Activated T-helper 17 cell treated with anti-CD3 and anti-CD28 coated beads, Interleukin-2, amount 50 U/mL, for 72 hours (primary cell): ENCODE data around the gene SPC24. TPM values are rescaled to one million over a fixed set of nuclear protein-coding genes. Genes with fewer than 3 reads are reported as not detected.
"Not testable (repeated sequence)": the region's sequence is repeated elsewhere in the genome, so short reads cannot be mapped to it uniquely, and the experiment has no call there.

Experiments
- ATAC-seq: fragments of 150-1000 bp; cut with Tn5 transposase; replicated peaks from 2 replicates; pipeline ENCODE4 v1.10.0; 2021; ENCODE audit warnings: mild to moderate bottlenecking, moderate library complexity
- H3K27ac Mint-ChIP-seq: one replicate; pipeline ENCODE4 v1.8.0; 2022; ENCODE audit warnings: mixed read lengths
- H3K27me3 Mint-ChIP-seq: one replicate; pipeline ENCODE4 v1.8.0; 2022; ENCODE audit warnings: mixed read lengths
- H3K36me3 Mint-ChIP-seq: one replicate; pipeline ENCODE4 v1.8.0; 2022; ENCODE audit warnings: low read depth, mild to moderate bottlenecking, mixed read lengths
- H3K4me1 Mint-ChIP-seq: one replicate; pipeline ENCODE4 v1.8.0; 2022; ENCODE audit warnings: mixed read lengths
- H3K4me3 Mint-ChIP-seq: one replicate; pipeline ENCODE4 v1.8.0; 2022; ENCODE audit warnings: mild to moderate bottlenecking, mixed read lengths
- H3K9me3 Mint-ChIP-seq: one replicate; pipeline ENCODE4 v1.8.0; 2022; ENCODE audit warnings: mixed read lengths
- total RNA-seq, 2 donors: library from RNA; stranded (reverse); gene quantifications; one replicate each; pipeline ENCODE4 v1.2.3, GENCODE V29; 2022

SPC24 gene
- total RNA-seq, 2 donors from 2014 or later: 44.3 to 53.9 TPM

DNA sequence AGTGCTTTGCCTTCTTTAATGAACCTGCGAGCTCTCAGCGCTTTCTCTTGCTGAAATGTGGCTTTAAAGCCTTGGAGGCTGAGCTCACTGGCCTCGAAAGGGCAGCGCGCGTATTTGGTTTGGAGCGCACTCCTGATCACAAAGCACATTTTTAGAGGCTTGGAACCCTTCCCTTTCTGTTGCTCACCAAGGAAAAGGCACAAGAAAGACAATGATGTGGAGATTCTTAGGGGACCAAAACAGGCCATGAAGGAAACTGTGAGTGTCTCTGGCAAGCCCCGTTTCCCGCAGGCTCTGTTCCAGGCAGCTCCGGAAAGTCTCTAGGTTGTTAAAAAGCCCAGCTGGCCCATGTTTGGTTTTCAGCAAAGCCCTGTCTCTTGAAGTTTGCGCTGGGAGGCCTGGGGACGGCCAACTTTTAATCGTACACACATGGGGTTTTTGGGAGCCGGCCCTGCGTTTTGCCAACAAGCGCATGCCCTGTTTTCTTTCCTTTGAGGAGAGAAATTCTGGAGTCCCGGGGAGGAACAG lies 9.4 kb upstream of the SPC24 start:
- ATAC-seq: no peak
- Mint-ChIP-seq H3K9me3 (no peaks in the 10 kb centered on the region), H3K27ac (no peak overlapping the region), H3K4me1 (no peaks in the 10 kb centered on the region), H3K4me3 (no peak overlapping the region), H3K36me3 (no peaks in the 10 kb centered on the region), H3K27me3 (no peaks in the 10 kb centered on the region)

DNA sequence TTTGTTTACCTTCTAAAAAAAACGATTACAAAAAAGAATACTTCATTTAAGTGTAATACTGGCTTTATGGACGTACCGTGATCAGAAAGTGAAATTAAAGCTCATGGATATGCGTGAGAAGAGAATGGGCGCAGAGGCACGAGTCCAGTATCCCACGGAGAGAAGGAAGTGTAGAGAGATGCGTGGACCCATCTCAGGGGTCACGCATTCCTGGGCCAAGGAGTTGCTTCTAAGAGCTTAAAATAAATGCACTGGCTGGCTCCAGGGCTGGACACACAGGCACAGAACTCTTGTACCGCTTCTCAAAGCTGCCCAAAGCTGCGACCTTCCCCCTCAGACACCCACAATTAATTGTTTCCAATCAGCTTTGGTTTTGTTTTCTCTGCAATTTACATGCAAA lies 8.7 kb upstream of the SPC24 start:
- ATAC-seq: no peak
- H3K4me1 Mint-ChIP-seq: no peaks in the 10 kb centered on the region
- H3K27ac Mint-ChIP-seq: no peak overlapping the region
- no peaks in the 10 kb centered on the region for H3K36me3 Mint-ChIP-seq
- H3K9me3 Mint-ChIP-seq: no peaks in the 10 kb centered on the region
- no peaks in the 10 kb centered on the region for H3K27me3 Mint-ChIP-seq
- no peak overlapping the region for H3K4me3 Mint-ChIP-seq

- not testable (repeated sequence) for H3K4me3 Mint-ChIP-seq, H3K36me3 Mint-ChIP-seq, H3K27ac Mint-ChIP-seq, ATAC-seq, H3K4me1 Mint-ChIP-seq, H3K27me3 Mint-ChIP-seq, H3K9me3 Mint-ChIP-seq
Observed at GRCh38 chr19:11160440-11160768, 4.8 kb upstream of the SPC24 start.

GRCh38 chr19:11159598-11160439 lies 4.2 kb upstream of the SPC24 start:
- no peak for ATAC-seq
- Mint-ChIP-seq H3K4me3 (no peak overlapping the region), H3K27me3 (no peaks in the 10 kb centered on the region), H3K36me3 (peaks cover under 1% of the 10 kb centered on the region), H3K9me3 (no peaks in the 10 kb centered on the region), H3K4me1 (no peaks in the 10 kb centered on the region), H3K27ac (no peak overlapping the region)

DNA sequence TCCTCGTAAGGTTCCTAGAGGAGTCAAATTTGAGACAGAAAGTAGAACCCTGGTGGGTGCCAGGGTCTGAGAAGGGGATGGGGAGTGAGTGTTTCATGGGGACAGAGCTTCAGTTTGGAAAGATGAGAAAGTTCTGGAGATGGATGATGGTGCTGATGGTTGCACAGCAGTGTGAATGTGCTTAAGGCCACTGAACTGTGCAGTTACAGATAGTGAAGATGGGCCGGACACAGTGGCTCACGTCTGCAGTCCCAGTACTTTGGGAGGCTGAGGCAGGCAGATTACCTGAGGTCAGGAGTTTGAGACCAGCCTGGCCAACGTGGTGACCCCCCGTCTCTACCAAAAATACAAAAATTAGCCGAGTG lies 917 bp downstream of the SPC24 start:
- H3K9me3 Mint-ChIP-seq: no peaks in the 10 kb centered on the region
- no peaks in the 10 kb centered on the region for H3K27me3 Mint-ChIP-seq
- peaks cover 7% of the 10 kb centered on the region for H3K4me1 Mint-ChIP-seq
- H3K27ac Mint-ChIP-seq: peak overlapping the region; percentile 76
- H3K4me3 Mint-ChIP-seq: peak overlapping the region; percentile 85
- H3K36me3 Mint-ChIP-seq: peaks cover 6% of the 10 kb centered on the region
- no peak for ATAC-seq

DNA sequence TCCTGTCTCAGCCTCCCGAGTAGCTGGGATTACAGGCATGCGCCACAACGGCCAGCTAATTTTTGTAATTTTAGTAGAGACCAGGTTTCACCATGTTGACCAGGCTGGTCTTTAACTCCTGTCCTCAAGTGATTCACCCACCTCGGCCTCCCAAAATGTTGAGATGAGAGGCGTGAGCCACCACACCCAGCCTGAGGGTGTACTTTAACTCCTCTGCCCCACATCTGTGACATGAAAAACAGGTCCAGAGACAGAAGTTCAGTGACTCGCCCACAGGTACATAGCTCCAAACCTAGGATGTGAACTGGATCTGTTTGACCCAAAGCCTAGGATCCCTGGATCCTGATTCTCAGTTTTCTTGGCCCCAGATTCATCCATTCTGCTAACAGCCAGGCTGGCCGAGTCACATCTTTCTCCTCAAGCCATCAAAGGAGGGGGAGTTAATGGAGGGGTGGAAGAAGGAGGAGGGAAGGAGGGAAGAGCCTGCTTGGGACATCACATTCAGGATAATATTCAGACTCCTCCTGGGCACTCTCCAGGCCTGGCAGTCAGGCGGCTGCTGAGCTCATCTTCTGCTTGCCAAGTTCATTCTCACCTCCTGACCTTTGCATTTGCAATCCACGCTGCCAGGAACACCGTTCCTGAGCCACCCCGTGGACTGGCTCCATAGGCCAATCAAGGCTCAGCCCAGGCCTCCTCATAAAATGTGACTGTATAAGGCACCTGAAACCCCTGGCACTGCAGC lies 3.1 kb downstream of the SPC24 start:
- no peak for ATAC-seq
- H3K4me3 Mint-ChIP-seq: no peak overlapping the region

GRCh38 chr19:11151181-11151580 lies 4.4 kb downstream of the SPC24 start:
- no peak overlapping the region for H3K27ac Mint-ChIP-seq
- H3K4me1 Mint-ChIP-seq: peaks cover 7% of the 10 kb centered on the region
- H3K9me3 Mint-ChIP-seq: no peaks in the 10 kb centered on the region
- H3K4me3 Mint-ChIP-seq: no peak overlapping the region
- no peak for ATAC-seq
- peaks cover 36% of the 10 kb centered on the region for H3K36me3 Mint-ChIP-seq
- no peaks in the 10 kb centered on the region for H3K27me3 Mint-ChIP-seq

More for the DNA sequence above, 3.1 kb downstream of the SPC24 start:
- Mint-ChIP-seq H3K4me1 (peaks cover 7% of the 10 kb centered on the region), H3K27me3 (no peaks in the 10 kb centered on the region), H3K36me3 (peaks cover 23% of the 10 kb centered on the region), H3K9me3 (no peaks in the 10 kb centered on the region), H3K27ac (no peak overlapping the region)

GRCh38 chr19:11148001-11148400 lies 7.6 kb downstream of the SPC24 start:
- Mint-ChIP-seq H3K4me3 (no peak overlapping the region), H3K36me3 (peaks cover 42% of the 10 kb centered on the region), H3K9me3 (no peaks in the 10 kb centered on the region), H3K4me1 (no peaks in the 10 kb centered on the region), H3K27me3 (no peaks in the 10 kb centered on the region), H3K27ac (no peak overlapping the region)
- no peak for ATAC-seq

GRCh38 chr19:11145536-11145924 lies 10.1 kb downstream of the SPC24 start:
- H3K4me3 Mint-ChIP-seq: no peak overlapping the region
- no peaks in the 10 kb centered on the region for H3K27me3 Mint-ChIP-seq
- H3K36me3 Mint-ChIP-seq: peaks cover 42% of the 10 kb centered on the region
- no peak for ATAC-seq
- H3K9me3 Mint-ChIP-seq: no peaks in the 10 kb centered on the region
- no peaks in the 10 kb centered on the region for H3K4me1 Mint-ChIP-seq
- H3K27ac Mint-ChIP-seq: no peak overlapping the region

DNA sequence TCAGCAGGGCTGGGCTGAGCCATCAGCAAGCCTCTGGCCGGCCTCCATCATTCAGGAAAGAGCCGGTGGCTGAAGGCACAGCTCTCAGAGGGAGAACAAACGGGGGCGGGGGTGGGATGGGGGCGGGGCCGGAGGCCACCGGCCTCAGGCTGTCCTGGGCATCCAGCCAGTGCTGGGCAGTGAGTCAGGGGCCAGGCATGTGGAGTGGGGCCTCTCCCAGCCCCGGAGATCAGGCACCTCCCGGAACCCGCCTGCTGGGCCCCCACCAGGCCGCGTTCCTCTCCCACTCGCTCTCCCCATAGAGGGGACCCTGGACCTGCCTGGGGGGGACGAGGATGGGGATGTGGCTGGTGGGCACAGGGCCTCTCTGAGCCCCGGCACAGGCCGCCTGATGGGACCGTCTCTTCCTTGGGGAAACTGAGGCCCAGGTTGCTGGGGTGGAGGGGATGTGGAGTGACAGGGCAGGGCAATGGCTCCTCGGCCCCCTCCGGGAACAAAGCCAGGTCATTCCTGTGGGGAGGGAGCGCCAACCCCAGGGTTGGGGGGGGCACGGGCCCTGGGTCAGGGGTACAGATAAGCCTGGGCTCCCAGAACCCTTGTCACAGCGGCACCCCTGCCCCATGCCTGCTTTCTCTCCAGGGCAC lies 12.9 kb downstream of the SPC24 start:
- Mint-ChIP-seq H3K4me1 (peaks cover 3% of the 10 kb centered on the region), H3K27ac (no peak overlapping the region), H3K36me3 (peaks cover 26% of the 10 kb centered on the region), H3K27me3 (no peaks in the 10 kb centered on the region), H3K4me3 (no peak overlapping the region), H3K9me3 (no peaks in the 10 kb centered on the region)
- ATAC-seq: no peak

DNA sequence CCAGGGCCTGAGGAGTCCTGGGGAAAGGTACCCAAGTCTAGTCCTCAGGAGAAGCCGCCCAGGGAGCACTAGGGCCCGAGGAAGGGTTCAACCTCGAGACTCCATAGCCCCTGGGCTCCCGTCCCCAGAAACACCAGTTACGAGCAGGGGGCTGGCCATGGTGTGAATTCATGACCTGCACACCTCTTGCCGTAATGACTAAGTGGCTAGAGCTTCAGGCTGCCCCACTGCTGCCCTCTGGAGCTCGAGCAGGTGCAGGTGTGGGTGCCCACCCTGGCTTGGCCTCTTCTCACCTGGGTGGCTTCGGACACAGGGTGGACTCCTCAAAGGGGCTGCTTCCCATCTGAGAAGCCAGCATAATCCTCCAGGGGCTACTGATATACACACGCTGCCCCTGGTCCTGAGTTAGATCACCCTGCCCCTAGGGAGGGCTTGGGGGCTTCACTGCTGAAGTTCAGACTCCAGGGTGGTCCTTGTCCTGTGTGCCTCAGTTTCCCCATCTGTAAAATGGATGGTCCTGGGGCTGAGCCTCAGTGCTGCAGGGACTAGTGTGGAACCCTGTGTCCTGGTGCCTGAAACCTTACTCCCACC lies 13.6 kb downstream of the SPC24 start:
- no peak for ATAC-seq
- peaks cover 4% of the 10 kb centered on the region for H3K4me1 Mint-ChIP-seq
- H3K36me3 Mint-ChIP-seq: peaks cover 21% of the 10 kb centered on the region
- H3K27ac Mint-ChIP-seq: no peak overlapping the region
- no peak overlapping the region for H3K4me3 Mint-ChIP-seq
- H3K9me3 Mint-ChIP-seq: no peaks in the 10 kb centered on the region
- no peaks in the 10 kb centered on the region for H3K27me3 Mint-ChIP-seq

DNA sequence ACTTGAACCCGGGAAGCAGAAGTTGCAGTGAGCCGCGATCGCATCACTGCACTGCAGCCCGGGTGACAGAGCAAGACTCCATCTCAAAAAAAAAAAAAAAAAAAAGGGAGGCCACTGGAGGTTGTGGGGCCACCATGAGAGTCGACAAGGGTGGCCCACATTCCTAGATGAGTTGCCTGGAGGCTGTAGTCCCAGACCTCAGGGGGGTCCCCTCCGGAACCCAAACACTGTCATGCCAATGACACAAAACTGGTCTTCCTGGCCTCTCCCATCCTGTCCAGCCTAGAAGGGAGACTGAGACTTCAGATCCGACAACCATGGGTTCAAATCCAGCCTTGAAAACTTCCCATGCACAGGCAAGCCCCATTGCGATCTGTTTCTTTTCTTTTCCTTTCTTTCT lies 14.7 kb downstream of the SPC24 start:
- peaks cover 4% of the 10 kb centered on the region for H3K4me1 Mint-ChIP-seq
- no peak overlapping the region for H3K27ac Mint-ChIP-seq
- H3K9me3 Mint-ChIP-seq: no peaks in the 10 kb centered on the region
- H3K36me3 Mint-ChIP-seq: peaks cover 9% of the 10 kb centered on the region
- H3K4me3 Mint-ChIP-seq: no peak overlapping the region
- no peaks in the 10 kb centered on the region for H3K27me3 Mint-ChIP-seq
- no peak for ATAC-seq

DNA sequence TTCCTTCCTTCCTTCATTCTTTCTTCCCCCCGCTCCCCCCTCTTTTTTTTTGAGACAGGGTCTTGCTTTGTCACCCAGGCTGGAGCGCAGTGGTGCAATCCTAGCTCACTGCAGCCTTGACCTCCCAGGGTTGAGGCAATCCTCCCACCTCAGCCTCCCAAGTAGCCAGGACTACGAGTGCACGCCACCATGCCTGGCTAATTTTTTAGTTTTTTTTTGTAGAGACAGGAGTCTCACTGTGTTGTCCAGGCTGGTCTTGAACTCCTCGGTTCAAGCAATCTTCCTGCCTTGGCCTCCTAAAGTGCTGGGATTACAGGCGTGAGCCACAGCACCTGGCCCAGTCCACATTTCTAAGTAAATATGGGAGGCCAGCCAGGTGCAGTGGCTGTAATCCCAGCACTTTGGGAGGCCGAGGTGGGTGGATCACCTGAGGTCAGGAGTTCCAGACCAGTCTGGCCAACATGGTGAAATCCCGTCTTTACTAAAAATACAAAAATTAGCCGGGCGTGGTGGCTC lies 15.5 kb downstream of the SPC24 start:
- not testable (repeated sequence) for ATAC-seq, H3K4me3 Mint-ChIP-seq, H3K4me1 Mint-ChIP-seq, H3K27ac Mint-ChIP-seq, H3K36me3 Mint-ChIP-seq, H3K27me3 Mint-ChIP-seq, H3K9me3 Mint-ChIP-seq

DNA sequence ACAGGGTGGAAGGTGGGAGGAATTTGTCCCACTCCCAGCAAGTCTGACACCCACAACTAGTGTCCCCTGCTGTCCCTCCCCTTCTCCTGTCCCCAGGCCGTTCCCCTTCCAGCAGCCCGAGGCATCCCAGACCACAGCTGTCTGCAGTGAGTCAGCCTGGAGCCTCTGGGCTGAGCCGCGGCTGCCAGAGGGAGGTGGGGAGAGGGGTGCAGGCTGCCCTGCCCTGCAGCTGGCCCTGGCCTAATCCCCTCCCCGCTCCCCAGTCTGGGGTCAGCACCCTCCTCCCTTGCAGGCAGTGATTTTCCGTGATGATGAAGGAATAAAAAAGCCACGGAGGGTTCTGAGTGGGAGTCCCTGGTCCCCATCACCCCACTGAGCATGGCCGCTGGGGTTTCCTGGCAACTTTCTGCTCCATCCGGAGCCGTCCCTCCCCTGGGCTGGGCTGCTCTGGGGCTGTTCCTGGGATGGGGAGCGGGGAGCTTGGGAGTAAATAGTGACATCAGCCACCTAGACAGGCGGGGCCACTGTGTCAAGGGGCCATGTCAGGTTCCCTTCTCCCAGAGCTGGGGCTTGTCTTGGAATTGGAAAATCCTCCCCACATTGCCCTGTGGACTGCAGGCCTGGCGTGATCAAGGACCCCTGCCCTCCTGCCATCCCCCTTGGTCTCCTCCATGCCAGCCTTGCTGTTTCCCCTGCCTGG lies 16.8 kb downstream of the SPC24 start:
- H3K4me3 Mint-ChIP-seq: no peak overlapping the region
- H3K4me1 Mint-ChIP-seq: peaks cover 4% of the 10 kb centered on the region
- H3K27me3 Mint-ChIP-seq: no peaks in the 10 kb centered on the region
- H3K36me3 Mint-ChIP-seq: peaks cover 3% of the 10 kb centered on the region
- H3K27ac Mint-ChIP-seq: peak overlapping the region; percentile 9
- ATAC-seq: peak; percentile 28
- no peaks in the 10 kb centered on the region for H3K9me3 Mint-ChIP-seq
